Activated gamma-delta T cell treated with Interleukin-2 at 50 U/mL for 16 hours (primary cell): ENCODE data around the gene FOSB.
A peak's percentile ranks its signal among the peaks of the same experiment; 100 is the strongest.
"Not testable (repeated sequence)": the region's sequence is repeated elsewhere in the genome, so short reads cannot be mapped to it uniquely, and the experiment has no call there.

Experiments
- DNase-seq: peaks from one replicate; pipeline ENCODE4 v3.0.0-alpha.2; 2020

Gene FOSB

DNA sequence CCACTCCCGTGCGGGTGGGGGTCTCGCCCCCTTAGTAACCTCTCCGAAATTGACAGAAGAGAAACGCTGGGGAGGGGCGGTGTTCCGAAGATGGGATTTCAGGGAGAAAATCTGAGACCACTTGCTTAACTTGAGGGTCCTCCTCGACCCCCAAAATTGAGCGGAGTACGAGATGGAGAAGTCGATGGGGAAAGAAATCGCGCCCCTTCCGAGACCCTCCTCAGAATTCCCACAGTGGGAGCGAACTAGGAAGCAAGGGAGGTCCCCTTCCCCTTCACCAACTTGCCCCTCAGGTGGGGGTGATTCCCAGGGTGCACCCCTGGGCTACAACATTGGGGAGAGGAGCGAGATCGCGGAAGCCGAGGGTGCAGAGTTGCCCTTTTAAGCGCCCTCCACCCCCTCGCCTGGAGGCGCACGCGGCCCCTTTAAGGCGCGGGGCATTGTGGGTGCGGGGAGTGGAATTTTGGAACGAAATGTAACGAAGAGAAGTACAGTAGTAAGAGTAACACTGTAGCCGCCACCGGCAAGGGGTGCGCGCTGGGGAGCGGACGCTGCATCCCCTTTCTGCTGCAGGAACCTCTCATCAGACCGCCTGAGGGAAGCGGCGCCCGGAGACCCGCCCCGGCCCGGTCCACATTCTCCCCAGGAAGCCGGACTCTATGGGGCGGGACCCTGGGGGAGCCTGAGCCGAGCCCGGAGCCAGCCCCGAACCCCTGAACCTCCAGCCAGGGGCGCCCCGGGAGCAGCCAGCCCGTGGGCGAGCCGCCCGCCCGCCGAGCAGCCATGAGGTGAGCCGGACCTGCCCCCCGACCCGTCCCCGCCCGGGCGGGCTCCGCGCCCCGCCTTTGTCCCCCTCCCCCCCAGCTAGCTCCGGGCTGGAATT, 39.4 kb downstream of the FOSB start, which contains the start of gene VASP:
Gene VASP (plus strand): TSS at position 491 of the 883 bp plus-strand sequence. CDS start 293 bp downstream, at position 784.
- DNase-seq: peak; percentile 91

DNA sequence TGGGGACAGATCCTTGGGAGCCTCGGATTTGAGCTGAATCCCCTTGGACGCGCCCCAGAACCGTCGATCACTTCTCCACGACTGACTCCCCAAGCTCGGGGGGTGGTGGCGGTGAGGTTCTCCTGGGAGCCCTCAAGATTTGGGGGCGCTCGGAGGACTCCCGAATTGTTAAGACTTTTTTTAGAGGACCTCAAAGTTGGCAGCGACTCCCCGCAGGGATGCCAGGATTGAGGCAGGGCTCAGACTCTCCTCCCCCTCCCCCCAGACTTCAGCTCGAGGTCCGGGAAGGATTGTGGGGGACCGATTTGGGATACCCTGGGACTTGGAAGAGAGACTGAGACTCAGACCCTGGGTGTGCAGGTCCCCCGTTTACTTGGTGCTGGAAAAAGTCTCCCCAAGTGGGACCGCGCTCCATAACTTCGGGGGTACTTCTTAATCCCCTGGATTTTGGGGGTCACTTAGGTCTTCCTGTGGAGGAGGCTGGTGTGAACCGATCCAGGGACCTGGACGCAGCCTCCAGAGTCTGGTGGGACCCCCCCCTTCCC, 40.1 kb downstream of the FOSB start:
- no peak for DNase-seq

DNA sequence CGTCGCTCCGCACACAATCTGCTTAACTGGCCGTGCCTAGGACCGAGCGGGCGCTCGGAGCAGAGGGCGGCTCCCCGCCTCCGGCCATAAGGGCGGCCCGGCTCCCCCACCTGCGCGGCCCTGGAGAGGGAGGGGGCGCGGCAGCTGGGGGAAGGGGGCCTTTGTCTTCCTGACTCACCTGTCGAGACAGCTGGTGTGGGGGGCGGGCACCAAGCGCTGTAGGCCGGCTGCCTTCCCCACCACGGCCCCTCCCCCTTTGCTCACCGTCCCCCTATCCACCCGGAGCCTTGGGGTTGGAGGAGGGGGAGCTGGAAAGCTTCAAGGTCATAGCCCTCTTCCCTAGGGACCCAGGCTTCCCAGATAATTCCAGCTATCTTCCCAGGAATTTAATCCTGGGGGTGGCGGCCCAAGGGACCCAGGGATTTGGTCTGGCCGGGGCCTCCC, 40.6 kb downstream of the FOSB start:
- peak; percentile 34 for DNase-seq

DNA sequence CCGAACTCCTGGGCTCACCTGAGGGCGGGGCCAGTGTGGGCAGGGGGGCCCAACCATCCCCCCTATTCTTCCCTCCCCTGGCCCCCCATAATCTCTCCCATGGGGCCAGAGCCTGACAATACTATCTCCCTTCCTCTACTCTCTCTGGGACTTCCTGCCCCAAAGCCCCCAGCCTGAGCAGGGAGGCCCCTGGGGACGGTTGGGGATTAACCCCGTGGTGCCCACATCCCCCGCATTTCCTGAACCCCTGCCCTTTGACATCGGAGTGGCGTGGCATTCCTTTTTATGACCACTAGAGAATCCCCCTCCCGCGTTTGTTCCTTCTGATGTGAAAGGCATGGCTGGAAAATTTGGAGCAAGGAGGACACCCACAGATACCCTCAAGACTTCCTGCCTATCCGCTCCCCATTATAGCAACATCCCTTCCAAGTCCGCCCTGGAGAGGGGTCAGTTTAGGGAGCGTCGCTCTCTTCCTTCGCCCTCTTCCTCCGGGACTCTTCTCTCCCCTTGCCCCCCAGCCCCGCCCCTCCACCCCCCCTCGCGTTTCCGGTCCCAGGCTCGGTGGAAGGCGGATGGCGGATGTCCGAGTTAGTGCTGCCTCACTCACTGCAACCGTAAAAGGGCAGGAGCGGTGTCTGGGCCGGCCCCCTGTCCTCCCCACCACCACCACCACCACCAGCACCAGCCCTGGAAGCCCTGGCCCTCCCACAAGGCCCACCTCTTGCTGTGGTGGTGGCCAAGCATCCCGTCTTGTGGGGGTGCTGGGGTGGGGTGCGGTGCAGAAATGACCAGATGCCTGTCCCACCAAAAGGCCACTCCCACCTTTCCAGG, 41.3 kb downstream of the FOSB start:
- no peak for DNase-seq

DNA sequence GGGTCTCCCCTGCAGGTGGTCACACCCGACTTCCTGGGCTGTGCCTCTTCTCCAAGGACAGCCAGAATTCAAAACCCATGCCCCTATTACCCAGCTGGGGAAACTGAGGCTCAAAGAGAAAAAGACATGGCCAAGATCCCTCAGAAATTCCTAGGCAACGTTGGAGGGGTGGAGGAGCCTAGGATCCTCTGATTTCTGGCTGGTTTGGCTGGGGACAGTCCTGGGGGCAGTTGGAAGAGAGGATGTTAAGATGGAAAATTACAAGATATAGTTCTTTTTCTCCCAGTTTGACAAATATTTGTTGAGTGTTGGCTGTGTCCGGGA, 41.9 kb downstream of the FOSB start:
- no peak for DNase-seq

DNA sequence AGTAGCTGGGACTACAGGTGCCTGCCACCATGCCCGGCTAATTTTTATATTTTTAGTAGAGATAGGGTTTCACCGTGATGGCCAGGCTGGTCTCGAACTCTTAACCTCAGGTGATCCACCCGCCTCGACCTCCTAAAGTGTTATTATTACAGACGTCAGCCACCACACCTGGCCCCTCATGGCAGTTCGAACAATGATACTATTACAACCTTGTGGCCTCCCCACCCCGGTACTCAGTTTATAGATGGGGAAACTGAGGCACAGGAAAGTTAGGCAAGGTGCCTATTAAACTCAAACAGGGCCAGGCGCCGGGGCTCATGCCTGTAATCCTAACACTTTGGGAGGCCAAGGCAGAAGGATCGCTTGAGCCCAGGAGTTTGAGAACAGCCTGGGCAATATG, 42.6 kb downstream of the FOSB start:
- DNase-seq: not testable (repeated sequence)

DNA sequence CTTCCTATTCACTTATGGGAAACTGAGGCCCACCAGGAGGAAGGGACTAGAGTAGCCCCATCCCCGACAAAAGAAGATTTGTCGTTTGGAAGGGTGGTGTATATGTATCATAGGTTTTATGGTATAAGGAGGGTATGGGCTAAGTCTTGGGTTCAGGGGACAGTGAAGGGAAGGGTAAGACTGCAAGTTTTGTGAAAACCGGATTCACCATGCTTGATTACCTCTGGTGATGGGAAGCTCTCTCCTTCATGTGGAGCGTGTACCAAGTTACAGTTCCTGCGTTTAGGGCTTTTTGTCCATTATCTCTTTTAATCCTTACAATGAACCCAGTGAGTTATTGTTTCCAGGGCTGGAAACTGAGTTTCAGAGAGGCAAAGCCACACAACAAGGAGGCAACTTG, 43.3 kb downstream of the FOSB start:
- no peak for DNase-seq

DNA sequence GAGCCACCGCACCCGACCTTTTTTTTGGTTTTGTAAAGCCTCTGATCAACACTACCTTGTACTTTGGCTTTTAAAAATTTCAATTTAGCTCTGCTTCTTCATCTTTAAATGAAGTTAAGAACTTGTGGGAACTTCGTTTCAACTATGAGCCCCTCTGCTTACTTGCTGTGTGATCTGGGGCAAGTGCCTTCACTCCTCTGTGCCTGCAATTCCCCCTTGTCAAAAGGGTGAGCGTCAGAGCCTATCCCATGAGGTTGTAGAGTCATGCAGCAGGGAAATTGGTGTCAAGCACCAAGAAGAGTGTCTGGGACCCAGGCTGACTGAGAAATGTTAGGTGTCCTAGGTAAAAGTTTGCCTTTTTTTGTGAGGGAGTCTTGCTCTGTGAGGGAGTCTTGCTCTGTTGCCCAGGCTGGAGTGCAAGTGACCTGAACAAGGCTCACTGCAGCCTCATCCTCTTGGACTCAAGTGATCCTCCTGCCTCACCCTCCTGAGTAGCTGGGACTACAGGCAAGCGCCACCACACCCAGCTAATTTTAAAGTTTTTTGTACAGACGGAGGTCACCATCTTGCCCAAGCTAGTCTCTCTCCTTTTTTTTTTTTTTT, 45.2 kb downstream of the FOSB start:
- no peak for DNase-seq

DNA sequence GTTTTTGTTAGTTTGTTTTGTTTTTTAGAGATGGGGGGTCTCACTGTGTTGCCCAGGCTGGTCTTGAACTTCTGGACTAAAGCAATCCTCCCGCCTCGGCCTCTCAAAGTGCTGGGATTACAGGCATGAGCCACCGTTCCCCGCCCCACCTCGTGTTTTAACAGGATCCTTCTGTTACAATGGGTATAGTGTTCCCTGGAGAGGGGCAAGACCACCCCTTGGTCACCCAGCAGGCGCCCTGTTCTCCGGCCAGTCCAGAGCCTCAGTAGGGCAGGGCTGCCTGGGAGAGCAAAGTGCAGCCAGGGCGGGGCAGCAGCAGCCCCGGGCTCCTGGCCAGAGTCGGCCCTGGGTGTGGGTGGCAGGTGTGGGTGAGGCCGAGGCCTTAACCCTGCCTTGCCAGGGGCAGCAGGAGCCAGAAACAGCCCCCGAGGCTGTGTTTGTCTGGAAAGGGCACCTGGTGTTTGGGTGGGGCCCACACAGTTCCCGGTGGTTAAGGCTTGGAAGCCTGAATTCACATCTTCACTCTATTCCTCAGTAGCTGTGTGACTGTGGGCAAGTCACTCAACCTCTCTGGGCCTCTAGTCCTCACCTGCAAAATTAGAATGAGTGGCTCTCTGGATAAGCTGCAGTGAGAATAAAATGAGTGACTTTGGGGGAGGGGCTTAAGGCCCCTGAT, 46.7 kb downstream of the FOSB start:
- DNase-seq: no peak

DNA sequence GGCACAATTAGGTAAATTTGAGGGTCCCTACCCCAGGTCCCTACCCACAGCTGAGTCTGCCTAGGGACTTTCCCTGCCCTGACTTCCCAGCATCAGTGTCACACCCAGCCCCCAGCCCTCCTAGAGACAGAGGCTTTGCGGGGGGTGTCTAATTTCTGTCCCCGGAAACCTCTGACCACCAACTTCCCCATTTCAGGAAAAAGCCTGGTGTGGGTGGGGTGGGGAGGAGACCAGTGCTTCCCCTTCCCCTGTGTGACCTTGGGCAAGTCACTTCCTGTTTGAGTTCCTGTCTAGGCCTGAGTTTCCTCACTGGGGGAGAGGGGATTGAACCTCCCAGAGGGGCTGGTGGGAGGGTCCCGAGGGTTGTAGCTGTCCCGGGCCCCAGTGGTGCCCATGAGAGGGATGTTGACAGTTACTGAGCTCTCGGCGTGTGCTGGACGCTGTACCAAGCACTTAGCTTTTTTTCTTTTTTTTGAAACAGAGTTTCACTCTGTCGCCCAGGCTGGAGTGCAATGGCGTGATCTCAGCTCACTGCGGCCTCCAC, 47.4 kb downstream of the FOSB start:
- DNase-seq: peak; percentile 37

DNA sequence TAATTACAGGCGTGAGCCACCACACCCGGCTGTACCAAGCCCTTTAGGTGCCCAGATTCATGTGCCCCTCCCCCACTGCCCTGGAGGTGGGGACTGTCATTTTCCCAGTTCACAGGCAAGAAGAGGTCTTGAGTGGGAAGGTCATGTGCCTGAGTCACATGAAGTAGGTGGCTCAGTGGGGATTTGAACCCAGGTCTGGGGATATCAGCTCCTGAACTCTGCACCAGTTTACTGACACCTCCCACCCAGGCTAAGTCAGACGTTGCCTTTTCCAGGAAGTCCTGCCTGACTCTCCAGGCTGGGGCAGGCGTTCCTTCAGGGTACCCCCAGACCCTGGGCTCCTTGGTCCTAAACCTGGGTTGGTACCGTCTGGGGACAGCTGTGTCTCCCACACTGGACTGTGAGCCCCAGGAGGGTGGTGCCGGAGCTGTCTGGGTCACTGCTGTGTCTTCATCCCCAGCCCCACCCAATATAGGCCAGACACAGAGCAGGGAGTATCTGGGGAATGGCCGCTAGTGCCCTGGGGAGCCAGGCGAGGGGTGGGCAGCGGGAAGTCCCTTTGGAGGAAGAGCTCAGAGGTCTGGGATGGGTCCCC, 48.1 kb downstream of the FOSB start:
- DNase-seq: no peak

DNA sequence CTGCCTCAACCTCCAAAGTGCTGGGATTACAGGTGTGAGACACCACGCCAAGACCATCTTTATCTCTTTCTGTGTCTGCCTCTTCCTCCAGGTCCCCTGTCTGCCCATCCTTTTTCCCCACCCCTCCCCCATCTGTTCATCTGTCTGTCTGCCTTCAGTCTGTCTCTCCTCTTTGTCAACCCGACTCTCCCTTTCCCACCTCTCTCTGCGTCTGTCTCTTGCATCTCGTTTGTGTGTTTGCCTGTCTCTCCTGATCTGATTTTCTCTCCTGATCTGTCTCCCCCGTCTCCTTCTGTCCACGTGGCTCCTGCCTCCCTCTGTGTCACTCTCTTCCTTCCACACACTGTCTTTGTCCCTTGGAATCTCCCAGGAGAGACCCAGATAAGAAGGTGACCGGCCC, 49.4 kb downstream of the FOSB start:
- no peak for DNase-seq

DNA sequence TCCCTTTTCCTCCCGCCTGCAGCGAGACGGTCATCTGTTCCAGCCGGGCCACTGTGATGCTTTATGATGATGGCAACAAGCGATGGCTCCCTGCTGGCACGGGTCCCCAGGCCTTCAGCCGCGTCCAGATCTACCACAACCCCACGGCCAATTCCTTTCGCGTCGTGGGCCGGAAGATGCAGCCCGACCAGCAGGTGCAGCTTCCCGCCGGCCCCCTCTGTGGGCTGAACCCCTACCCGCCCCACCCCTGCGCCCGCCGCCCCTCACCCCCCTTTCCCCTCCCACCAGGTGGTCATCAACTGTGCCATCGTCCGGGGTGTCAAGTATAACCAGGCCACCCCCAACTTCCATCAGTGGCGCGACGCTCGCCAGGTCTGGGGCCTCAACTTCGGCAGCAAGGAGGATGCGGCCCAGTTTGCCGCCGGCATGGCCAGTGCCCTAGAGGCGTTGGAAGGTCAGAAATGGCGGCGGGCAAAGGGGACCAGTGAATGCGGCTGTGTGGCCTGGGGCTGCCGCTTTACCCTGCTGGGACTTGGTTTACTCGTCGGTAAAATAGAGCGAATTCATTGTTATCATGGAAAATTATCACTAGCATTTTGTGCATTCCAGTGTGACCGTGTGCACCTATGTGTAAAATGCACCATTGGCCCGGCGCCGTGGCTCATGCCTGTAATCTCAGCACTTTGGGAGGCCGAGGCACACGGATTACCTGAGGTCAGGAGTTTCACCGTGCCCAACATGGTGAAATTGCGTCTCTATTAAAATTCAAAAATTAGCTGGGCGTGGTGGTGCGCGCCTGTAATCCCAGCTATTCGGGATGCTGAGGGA, 50.1 kb downstream of the FOSB start:
- no peak for DNase-seq

DNA sequence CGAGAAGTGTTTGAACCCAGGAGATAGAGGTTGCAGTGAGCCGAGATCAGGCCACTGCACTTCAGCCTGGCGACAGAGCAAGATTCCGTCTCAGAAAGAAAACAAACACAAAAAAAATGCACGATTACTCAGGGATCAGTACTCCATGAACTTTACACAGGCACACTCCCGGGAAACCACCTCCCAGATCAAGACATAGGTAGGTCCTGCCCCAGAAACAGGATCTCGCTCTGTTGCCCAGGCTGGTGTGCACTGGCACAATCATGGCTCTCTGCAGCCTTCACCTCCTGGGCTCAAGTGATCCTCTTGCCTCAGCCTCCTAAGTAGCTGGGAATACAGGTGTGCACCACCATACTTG, 50.7 kb downstream of the FOSB start:
- no peak for DNase-seq

DNA sequence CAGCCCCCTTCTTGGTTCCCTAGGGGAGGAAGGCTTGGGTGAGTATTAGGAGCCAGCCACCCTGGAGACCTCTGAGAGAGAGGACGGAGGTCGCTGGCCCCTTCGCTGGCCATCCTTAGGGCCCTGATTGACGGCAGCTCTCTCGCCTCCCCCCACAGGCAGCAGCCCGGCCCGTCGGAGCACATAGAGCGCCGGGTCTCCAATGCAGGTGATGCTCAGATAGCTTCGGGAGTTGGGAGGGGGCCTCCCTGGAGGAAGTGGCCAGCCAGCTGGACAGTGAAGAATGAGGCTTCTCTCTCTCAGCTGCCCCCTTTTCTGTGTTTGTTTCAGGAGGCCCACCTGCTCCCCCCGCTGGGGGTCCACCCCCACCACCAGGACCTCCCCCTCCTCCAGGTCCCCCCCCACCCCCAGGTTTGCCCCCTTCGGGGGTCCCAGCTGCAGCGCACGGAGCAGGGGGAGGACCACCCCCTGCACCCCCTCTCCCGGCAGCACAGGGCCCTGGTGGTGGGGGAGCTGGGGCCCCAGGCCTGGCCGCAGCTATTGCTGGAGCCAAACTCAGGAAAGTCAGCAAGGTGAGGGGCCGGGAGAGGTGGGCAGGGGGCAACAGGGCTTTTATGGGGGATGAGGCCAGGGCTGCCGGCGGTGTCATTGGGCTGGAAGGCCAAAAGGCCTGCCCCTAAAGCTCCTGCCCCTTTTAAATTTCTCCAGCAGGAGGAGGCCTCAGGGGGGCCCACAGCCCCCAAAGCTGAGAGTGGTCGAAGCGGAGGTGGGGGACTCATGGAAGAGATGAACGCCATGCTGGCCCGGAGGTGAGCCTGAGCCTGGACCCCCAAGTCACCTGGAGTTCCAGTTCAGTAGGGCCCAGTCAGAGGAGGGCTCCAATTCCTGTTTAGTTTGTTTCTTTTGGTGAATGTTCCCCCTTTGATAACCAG, 54.5 kb downstream of the FOSB start:
- no peak for DNase-seq

DNA sequence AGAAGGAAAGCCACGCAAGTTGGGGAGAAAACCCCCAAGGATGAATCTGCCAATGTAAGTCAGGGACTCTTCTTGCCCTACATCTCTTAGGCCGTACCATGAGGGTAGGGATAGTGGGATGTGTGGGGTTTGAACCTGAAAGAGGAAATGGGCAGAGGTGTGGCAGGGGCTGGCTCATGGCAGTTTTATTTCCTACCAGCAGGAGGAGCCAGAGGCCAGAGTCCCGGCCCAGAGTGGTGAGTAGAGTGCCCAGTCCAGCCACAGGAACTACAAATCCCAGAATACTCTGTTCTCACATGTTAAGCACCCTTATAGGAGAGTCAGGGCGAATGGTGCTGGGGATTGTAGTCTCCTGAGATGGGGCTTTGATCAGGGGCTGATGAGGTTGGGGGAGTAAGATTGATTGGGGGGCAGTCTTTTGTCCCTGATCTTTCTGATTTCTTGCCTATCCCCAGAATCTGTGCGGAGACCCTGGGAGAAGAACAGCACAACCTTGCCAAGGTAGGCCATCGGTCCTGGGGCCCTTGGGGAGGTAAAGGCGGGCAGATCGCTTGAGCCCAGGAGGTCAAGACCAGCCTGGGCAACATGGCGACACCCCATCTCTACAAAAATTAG, 56.0 kb downstream of the FOSB start:
- DNase-seq: peak; percentile 58

DNA sequence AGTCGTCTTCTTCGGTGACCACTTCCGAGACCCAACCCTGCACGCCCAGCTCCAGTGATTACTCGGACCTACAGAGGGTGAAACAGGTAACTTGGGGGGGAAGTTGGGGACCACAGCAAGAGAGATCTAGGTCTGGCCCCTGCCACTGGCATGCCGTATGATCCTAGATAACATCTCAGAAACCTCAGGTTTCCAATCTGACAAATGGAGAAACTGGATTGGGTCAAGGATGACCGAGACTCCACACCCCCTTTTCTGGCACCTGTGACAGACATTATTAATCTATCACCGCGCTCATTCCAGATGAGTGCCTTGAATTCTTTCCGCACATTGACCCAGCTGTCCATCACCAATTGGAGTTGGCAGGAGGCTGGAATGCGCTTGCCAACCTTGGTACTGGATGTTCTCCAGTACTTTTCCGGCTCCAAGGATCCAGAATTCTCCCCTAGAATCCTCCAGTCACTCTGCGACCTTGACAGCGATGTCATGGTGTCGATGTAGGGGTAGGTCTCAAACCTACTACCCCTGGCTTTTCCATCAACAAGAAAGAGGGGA, 56.9 kb downstream of the FOSB start:
- DNase-seq: no peak
